Measurements from ENCODE around the gene BRAP. TPM values are rescaled to one million over a fixed set of nuclear protein-coding genes. Genes with fewer than 3 reads are reported as not detected.
"Not testable (repeated sequence)": the region's sequence is repeated elsewhere in the genome, so short reads cannot be mapped to it uniquely, and the experiment has no call there.

The BRAP gene
- total and polyA plus RNA-seq, 2 experiments from 2014 or later, result 14.9 to 24.4 TPM

DNA sequence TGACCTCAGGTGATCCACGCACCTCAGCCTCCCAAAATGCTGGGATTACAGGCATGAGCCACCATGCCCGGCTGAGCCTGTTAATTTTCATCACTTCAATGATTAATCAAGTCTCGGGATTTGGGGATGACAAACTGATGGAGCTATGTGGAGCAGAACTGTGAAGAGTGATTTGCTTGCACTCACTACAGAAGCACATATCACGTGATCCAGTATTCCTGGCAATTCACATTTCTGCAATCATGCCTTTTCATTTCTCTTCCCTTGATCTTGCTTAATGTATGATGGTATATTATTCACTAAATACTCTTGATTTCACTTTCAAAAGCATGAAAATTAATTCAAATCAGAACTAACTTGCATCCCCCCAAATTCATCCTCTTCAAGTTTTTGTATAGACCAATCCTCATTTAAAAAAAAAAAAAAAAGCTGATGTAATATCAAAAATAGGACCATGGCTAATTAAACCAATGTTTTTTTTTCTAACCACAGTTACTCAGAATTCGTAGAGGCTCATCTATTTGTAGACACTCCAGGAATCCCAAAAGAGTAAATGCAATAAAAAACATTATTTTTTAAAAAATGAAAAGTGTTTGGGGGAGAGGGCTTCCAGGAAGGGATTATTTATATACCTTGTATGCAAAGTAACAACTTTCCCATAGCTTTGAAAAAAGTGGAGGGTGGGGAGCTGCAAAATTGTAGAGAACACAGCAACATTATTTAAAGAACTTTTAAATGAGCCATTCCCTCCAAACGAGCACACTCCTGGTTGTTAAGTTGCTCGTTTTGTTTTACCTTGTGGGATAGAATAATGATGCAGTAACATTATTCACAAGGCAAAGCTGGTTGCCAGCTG lies 79.6 kb downstream of the BRAP start:
- no peak for DNase-seq (ENCODE audit: low read depth in 1 of 2, low spot score in 1 of 2)
- H3K9me3 ChIP-seq (ENCODE audit: low read depth), result no peaks in the 10 kb centered on the region
- no peaks in the 10 kb centered on the region for H3K4me1 ChIP-seq (ENCODE audit: low read depth)
- H3K27ac ChIP-seq, result no peak overlapping the region
- no peaks in the 10 kb centered on the region for H3K27me3 ChIP-seq
- H3K36me3 ChIP-seq, result no peaks in the 10 kb centered on the region
- no peak overlapping the region for H3K4me3 ChIP-seq
- TF ChIP-seq, protein P1, sequence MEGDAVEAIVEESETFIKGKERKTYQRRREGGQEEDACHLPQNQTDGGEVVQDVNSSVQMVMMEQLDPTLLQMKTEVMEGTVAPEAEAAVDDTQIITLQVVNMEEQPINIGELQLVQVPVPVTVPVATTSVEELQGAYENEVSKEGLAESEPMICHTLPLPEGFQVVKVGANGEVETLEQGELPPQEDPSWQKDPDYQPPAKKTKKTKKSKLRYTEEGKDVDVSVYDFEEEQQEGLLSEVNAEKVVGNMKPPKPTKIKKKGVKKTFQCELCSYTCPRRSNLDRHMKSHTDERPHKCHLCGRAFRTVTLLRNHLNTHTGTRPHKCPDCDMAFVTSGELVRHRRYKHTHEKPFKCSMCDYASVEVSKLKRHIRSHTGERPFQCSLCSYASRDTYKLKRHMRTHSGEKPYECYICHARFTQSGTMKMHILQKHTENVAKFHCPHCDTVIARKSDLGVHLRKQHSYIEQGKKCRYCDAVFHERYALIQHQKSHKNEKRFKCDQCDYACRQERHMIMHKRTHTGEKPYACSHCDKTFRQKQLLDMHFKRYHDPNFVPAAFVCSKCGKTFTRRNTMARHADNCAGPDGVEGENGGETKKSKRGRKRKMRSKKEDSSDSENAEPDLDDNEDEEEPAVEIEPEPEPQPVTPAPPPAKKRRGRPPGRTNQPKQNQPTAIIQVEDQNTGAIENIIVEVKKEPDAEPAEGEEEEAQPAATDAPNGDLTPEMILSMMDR (IDR thresholded peaks at IDR 0.05; ENCODE audit: low read depth, low read length), result no peak

DNA sequence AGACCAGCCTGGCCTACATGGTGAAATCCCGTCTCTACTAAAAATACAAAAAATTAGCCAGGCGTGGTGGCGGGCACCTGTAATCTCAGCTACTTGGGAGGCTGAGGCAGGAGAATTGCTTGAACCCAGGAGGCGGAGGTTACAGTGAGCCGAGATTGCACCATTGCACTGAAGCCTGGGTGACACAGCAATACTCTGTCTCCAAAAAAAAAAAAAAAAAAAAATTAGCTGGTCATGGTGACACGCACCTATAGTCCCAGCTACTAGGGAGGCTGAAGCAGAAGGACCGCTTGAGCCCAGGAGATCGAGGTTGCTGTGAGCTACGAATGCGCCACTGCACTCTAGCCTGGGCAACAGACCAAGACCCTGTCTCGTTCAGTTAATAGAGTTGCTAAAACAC lies 82.9 kb downstream of the BRAP start:
- H3K27ac ChIP-seq; H3K4me3 ChIP-seq; DNase-seq (ENCODE audit: low read depth in 1 of 2, low spot score in 1 of 2); H3K9me3 ChIP-seq (ENCODE audit: low read depth); H3K36me3 ChIP-seq; H3K4me1 ChIP-seq (ENCODE audit: low read depth); H3K27me3 ChIP-seq: not testable (repeated sequence)

DNA sequence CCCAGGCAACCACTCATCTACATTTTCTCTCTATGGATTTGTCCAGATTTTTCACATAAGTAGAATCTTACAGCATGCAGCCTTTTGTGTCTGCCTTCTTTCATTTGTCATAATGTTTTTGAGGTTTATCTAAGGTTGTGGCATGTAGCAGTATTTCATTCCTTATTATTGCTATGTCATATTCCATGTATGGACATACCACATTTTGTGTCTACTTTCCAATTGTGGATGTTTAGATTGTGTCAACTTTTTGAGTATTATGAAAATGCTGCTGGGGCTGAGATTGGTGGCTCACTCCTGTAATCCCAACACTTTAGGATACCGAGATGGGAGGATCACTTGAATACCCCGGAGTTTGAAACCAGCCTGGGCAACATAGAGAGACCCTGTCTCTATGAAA lies 83.4 kb downstream of the BRAP start:
- Histone ChIP-seq H3K9me3 (ENCODE audit: low read depth) (no peaks in the 10 kb centered on the region), H3K27ac (no peak overlapping the region), H3K36me3 (no peaks in the 10 kb centered on the region), H3K4me3 (no peak overlapping the region), H3K27me3 (no peaks in the 10 kb centered on the region), H3K4me1 (ENCODE audit: low read depth) (peaks cover 3% of the 10 kb centered on the region)
- DNase-seq (ENCODE audit: low read depth in 1 of 2, low spot score in 1 of 2), result no peak
- TF ChIP-seq, protein P1 (IDR thresholded peaks at IDR 0.05; ENCODE audit: low read depth, low read length), result no peak

DNA sequence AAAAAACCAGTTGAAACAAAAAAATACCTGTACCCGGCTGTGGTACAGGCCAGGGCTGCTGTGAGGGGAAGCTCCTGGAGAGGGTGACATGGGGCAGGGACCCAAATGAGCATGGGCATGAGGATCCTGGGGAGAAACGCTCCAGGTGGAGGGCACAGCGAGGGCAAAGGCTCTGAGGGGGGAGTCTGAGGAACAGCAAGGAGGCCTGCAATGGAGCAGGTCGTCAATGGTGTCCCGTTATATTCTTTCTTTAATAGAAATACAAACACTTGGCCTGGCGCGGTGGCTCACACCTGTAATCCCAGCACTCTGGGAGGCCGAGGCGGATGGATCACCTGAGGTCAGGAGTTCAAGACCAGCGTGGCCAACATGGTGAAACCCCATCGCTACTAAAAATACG lies 84.8 kb downstream of the BRAP start:
- H3K27me3 ChIP-seq; H3K36me3 ChIP-seq; DNase-seq (ENCODE audit: low read depth in 1 of 2, low spot score in 1 of 2); H3K9me3 ChIP-seq (ENCODE audit: low read depth); H3K4me3 ChIP-seq; H3K27ac ChIP-seq: not testable (repeated sequence)
- H3K4me1 ChIP-seq (ENCODE audit: low read depth), result peaks cover 11% of the 10 kb centered on the region

DNA sequence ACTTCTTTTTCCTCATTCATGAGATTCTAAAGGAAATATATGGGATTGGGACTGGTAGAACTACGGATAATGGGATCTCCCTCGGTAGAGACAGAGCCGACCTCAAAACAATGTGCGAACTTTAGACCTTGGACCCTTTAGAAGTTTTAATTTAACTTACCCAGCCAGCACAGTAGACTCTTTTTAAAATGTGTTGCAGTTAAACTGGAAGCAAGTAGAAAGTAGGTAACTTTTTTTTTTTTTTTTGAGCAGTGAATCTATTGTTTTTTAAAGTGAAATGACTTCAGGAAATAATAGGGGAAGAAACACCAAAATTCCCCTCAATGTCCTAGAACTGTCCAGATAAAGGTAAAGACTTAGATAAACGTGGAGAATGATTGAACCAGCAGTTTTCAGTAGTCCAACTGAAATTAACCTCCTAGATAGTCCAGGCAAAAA lies 85.5 kb downstream of the BRAP start:
- H3K4me1 ChIP-seq (ENCODE audit: low read depth), result peaks cover 11% of the 10 kb centered on the region
- H3K27ac ChIP-seq, result peak overlapping the region; percentile 100
- H3K36me3 ChIP-seq, result no peaks in the 10 kb centered on the region
- TF ChIP-seq, protein P1 (IDR thresholded peaks at IDR 0.05; ENCODE audit: low read depth, low read length), result no peak
- H3K27me3 ChIP-seq, result no peaks in the 10 kb centered on the region
- DNase-seq (ENCODE audit: low read depth in 1 of 2, low spot score in 1 of 2), result no peak
- peak overlapping the region; percentile 69 for H3K4me3 ChIP-seq
- no peaks in the 10 kb centered on the region for H3K9me3 ChIP-seq (ENCODE audit: low read depth)

DNA sequence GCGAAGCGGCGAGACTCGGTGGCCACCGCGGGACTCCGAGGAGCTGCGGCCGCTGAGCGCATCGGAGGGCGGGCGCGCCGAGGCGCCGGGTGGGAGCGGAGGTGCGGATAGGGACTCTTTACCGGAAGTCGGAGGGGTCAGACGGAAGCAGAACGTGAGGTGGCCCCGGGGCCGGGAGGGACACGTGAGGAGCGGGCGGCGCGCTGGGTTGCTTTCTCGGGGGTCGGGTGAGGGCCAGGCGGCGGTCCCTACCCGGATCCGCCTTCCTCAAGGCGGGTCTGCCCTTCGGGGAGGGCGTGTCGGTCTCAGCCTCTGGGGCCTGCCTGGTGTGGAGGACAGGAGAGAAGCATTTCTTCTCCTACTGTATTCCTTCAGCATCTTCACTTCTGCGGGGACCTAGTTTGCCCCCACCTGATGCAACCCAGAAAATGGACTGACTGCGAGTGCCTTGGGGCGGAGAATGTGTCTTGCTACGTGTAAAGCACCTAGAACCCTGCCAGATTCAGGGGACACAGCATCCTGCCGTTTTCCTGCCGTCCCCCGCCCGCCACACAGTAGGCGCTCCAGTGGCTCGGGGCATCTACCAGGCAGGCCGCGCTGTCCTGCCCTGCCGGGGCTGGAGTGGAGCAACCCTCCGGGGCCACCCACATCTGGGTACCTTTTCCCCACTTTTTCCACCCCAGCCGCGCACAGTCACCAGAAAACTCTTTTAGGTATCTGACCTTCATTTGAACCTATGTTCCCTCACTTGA lies 86.1 kb downstream of the BRAP start:
- peak overlapping the region; percentile 69 for H3K4me3 ChIP-seq
- H3K27ac ChIP-seq, result peak overlapping the region; percentile 100
- no peaks in the 10 kb centered on the region for H3K27me3 ChIP-seq

More for the DNA sequence above, 86.1 kb downstream of the BRAP start:
- H3K36me3 ChIP-seq, result no peaks in the 10 kb centered on the region
- H3K9me3 ChIP-seq (ENCODE audit: low read depth), result no peaks in the 10 kb centered on the region
- H3K4me1 ChIP-seq (ENCODE audit: low read depth), result peaks cover 16% of the 10 kb centered on the region
- TF ChIP-seq, protein P1 (IDR thresholded peaks at IDR 0.05; ENCODE audit: low read depth, low read length), result no peak
- peak; percentile 95 to 99 for DNase-seq (ENCODE audit: low read depth in 1 of 2, low spot score in 1 of 2)

All from cardiac muscle cell (in vitro differentiated cells and primary cell).